HEK293 (cell line): ENCODE measurements around the gene PHYKPL.

ENCODE experiments used
- CTCF ChIA-PET: fragments of 350-600 bp; formaldehyde crosslinking; extraction: SDS; loops from one replicate; lab custom pipeline; 2021; ENCODE audit warnings: antibody characterized with exemption; lab: Yijun Ruan, JAX
- POLR2A ChIA-PET: fragments of 300-600 bp; formaldehyde crosslinking; extraction: SDS; loops from one replicate; lab custom pipeline; 2020; ENCODE audit warnings: antibody characterized with exemption, inconsistent platforms; lab: Yijun Ruan, JAX
- H3K27ac ChIP-seq: fragments of 200-500 bp; sonication (Bioruptor generic); 2 replicates; pipeline ENCODE4 v1.5.1; 2014; ENCODE audit warnings: low read depth, low read length, control low read depth, inconsistent platforms; ENCODE audit errors: extremely low read depth
- H3K36me3 ChIP-seq, 2 experiments: fragments of 200-500 bp in 1 of 2; sonication (Bioruptor generic) in 1 of 2; 1 replicate in 1 of 2; 2 replicates in 1 of 2; pipeline ENCODE4 v1.5.1; 2014 to 2017; ENCODE audit warnings: inconsistent platforms in 2 of 2, low read length in 2 of 2; ENCODE audit not compliant: control insufficient read depth in 2 of 2, insufficient read depth in 1 of 2
- H3K4me1 ChIP-seq: fragments of 200-500 bp; sonication (Bioruptor generic); 2 replicates; pipeline ENCODE4 v1.5.1; 2014; ENCODE audit warnings: mild to moderate bottlenecking, low read length, inconsistent platforms; ENCODE audit not compliant: control insufficient read depth, insufficient read depth
- H3K4me3 ChIP-seq: 2 replicates; pipeline ENCODE4 v1.5.1; 2011; ENCODE audit warnings: low read depth, mild to moderate bottlenecking, control low read depth, low read length, moderate library complexity
- H3K9me3 ChIP-seq: fragments of 200-500 bp; sonication (Bioruptor generic); 2 replicates; pipeline ENCODE4 v1.5.1; 2014; ENCODE audit warnings: low read depth, low read length, inconsistent platforms; ENCODE audit not compliant: control insufficient read depth, insufficient read depth
- CTCF ChIP-seq: fragments of 450-650 bp; formaldehyde crosslinking; IDR thresholded peaks from 2 replicates; pipeline ENCODE4 v1.5.1; 2016; ENCODE audit warnings: missing biosample characterization, missing genetic modification characterization
- GLIS1 ChIP-seq: fragments of 450-650 bp; formaldehyde crosslinking; IDR thresholded peaks from 2 replicates; pipeline ENCODE4 v1.5.1; 2016; ENCODE audit warnings: missing biosample characterization, missing genetic modification characterization
- KLF1 ChIP-seq: fragments of 450-650 bp; formaldehyde crosslinking; IDR thresholded peaks from 2 replicates; pipeline ENCODE4 v1.5.1; 2016; ENCODE audit warnings: missing biosample characterization, missing genetic modification characterization
- MEIS1 ChIP-seq: sonication (generic); formaldehyde crosslinking; IDR thresholded peaks from 2 replicates; pipeline ENCODE4 v1.8.1; 2022; ENCODE audit warnings: missing genetic modification reagents, mild to moderate bottlenecking, borderline replicate concordance
- REPIN1 ChIP-seq: fragments of 450-650 bp; formaldehyde crosslinking; IDR thresholded peaks from 2 replicates; pipeline ENCODE4 v1.5.1; 2017; ENCODE audit warnings: missing biosample characterization, missing genetic modification characterization, low read depth
- SCRT1 ChIP-seq: fragments of 450-650 bp; formaldehyde crosslinking; IDR thresholded peaks from 2 replicates; pipeline ENCODE4 v1.5.1; 2016; ENCODE audit warnings: missing biosample characterization, missing genetic modification characterization, borderline replicate concordance
- SCRT2 ChIP-seq: fragments of 450-650 bp; formaldehyde crosslinking; IDR thresholded peaks from 2 replicates; pipeline ENCODE4 v1.5.1; 2016; ENCODE audit warnings: missing biosample characterization, missing genetic modification characterization
- ZIC2 ChIP-seq: fragments of 450-650 bp; formaldehyde crosslinking; IDR thresholded peaks from 2 replicates; pipeline ENCODE4 v1.5.1; 2016; ENCODE audit warnings: missing biosample characterization, missing genetic modification characterization
- ZNF10 ChIP-seq: fragments of 450-650 bp; formaldehyde crosslinking; IDR thresholded peaks from 2 replicates; pipeline ENCODE4 v1.5.1; 2017; ENCODE audit warnings: missing biosample characterization, missing genetic modification characterization
- ZNF18 ChIP-seq: fragments of 450-650 bp; formaldehyde crosslinking; IDR thresholded peaks from 2 replicates; pipeline ENCODE4 v1.5.1; 2016; ENCODE audit warnings: missing biosample characterization, missing genetic modification characterization
- ZNF184 ChIP-seq: fragments of 450-650 bp; IDR thresholded peaks from 2 replicates; pipeline ENCODE4 v1.5.1; 2018; ENCODE audit warnings: missing biosample characterization, mild to moderate bottlenecking, missing genetic modification characterization
- ZNF248 ChIP-seq: fragments of 450-650 bp; formaldehyde crosslinking; IDR thresholded peaks from 2 replicates; pipeline ENCODE4 v1.5.1; 2017; ENCODE audit warnings: missing biosample characterization, missing genetic modification characterization
- ZNF341 ChIP-seq: fragments of 450-650 bp; formaldehyde crosslinking; IDR thresholded peaks from 2 replicates; pipeline ENCODE4; 2016; ENCODE audit warnings: low read depth, missing biosample characterization, missing genetic modification characterization
- ZNF394 ChIP-seq: fragments of 450-650 bp; formaldehyde crosslinking; IDR thresholded peaks from 2 replicates; pipeline ENCODE4 v1.5.1; 2016; ENCODE audit warnings: missing biosample characterization, missing genetic modification characterization, mild to moderate bottlenecking, moderate library complexity, borderline replicate concordance
- ZNF596 ChIP-seq: fragments of 450-650 bp; IDR thresholded peaks from 2 replicates; pipeline ENCODE4 v1.5.0; 2018; ENCODE audit warnings: missing biosample characterization, mild to moderate bottlenecking, missing genetic modification characterization, moderate library complexity
- ZNF645 ChIP-seq: fragments of 450-650 bp; formaldehyde crosslinking; IDR thresholded peaks from 2 replicates; pipeline ENCODE4; 2016; ENCODE audit warnings: missing biosample characterization, missing genetic modification characterization
- ZNF776 ChIP-seq: fragments of 450-650 bp; formaldehyde crosslinking; IDR thresholded peaks from 2 replicates; pipeline ENCODE4 v1.5.0; 2017; ENCODE audit warnings: missing biosample characterization, missing genetic modification characterization, borderline replicate concordance
- ZNF792 ChIP-seq: fragments of 450-650 bp; formaldehyde crosslinking; IDR thresholded peaks from 2 replicates; pipeline ENCODE4 v1.5.1; 2016; ENCODE audit warnings: missing biosample characterization, missing genetic modification characterization
- ZSCAN16 ChIP-seq: fragments of 450-650 bp; formaldehyde crosslinking; IDR thresholded peaks from 2 replicates; pipeline ENCODE4 v1.5.1; 2016; ENCODE audit warnings: missing biosample characterization, missing genetic modification characterization

The PHYKPL gene

GRCh38 chr5:178223196-178223773 lies 9.3 kb downstream of the PHYKPL start:
- ChIA-PET CTCF (no interaction called here), POLR2A (interaction anchor here (0.9 kb wide), 1 partner anchor 8 kb away, joined by 3 read pairs; no protein-coding TSS in a partner anchor)
- Histone ChIP-seq H3K4me1 (no peaks in the 10 kb centered on the region), H3K9me3 (no peaks in the 10 kb centered on the region), H3K27ac (no peak overlapping the region), H3K36me3 (peaks cover 30 to 84% of the 10 kb centered on the region in 2 experiments), H3K4me3 (no peak overlapping the region)
- TF ChIP-seq ZNF341 (no peak), ZNF394 (tag by site-specific recombination) (no peak), GLIS1 (peak; percentile 29; the same call in 1 of the 2 replicates), SCRT2 (tag by site-specific recombination) (peak; percentile 97), ZIC2 (tag by site-specific recombination) (peak; percentile 33; the same call in 1 of the 2 replicates), SCRT1 (tag by site-specific recombination) (peak; percentile 97)

GRCh38 chr5:178222292-178222691 lies 10.3 kb downstream of the PHYKPL start:
- no peaks in the 10 kb centered on the region for H3K4me1 ChIP-seq
- no peak overlapping the region for H3K27ac ChIP-seq
- H3K4me3 ChIP-seq, result no peak overlapping the region
- TF ChIP-seq ZNF184 (tag by site-specific recombination), result no peak
- no peak for TF ChIP-seq MEIS1 (CRISPR knock-in tag)
- no peak for TF ChIP-seq ZNF645 (tag by site-specific recombination)
- no peak for TF ChIP-seq REPIN1 (tag by site-specific recombination)
- no peak for TF ChIP-seq ZNF792
- TF ChIP-seq CTCF (tag by site-specific recombination), result no peak
- TF ChIP-seq ZNF776 (tag by site-specific recombination), result no peak
- TF ChIP-seq ZNF596 (tag by site-specific recombination), result no peak
- TF ChIP-seq ZNF18 (tag by site-specific recombination), result no peak
- TF ChIP-seq ZNF248, result no peak
- no peak for TF ChIP-seq ZSCAN16 (tag by site-specific recombination)
- POLR2A ChIA-PET, result interaction anchor here (0.9 to 2.0 kb wide), 2 partner anchors 8 to 10 kb away, joined by 6 to 7 read pairs; partner anchors contain the start of gene PHYKPL
- no peaks in the 10 kb centered on the region for H3K9me3 ChIP-seq
- CTCF ChIA-PET, result no interaction called here
- H3K36me3 ChIP-seq, result peaks cover 24 to 76% of the 10 kb centered on the region in 2 experiments

- ChIA-PET CTCF (no interaction called here), POLR2A (interaction anchor here (0.9 to 2.0 kb wide), 2 partner anchors 8 to 10 kb away, joined by 6 to 7 read pairs; partner anchors contain the start of gene PHYKPL)
- Histone ChIP-seq H3K9me3 (no peaks in the 10 kb centered on the region), H3K4me1 (no peaks in the 10 kb centered on the region), H3K36me3 (peaks cover 28 to 73% of the 10 kb centered on the region in 2 experiments), H3K27ac (no peak overlapping the region), H3K4me3 (no peak overlapping the region)
- TF ChIP-seq ZNF10, result no peak
- TF ChIP-seq KLF1 (tag by site-specific recombination), result peak; percentile 56
- TF ChIP-seq ZIC2 (tag by site-specific recombination), result 0 out of 2 replicates have a peak, but pooled peaks have one; percentile 20
These were observed 10.7 kb downstream of the PHYKPL start for GRCh38 chr5:178221853-178222252.
